HEK293 (cell line): Measurements from ENCODE around the gene ABLIM3.

ENCODE experiments used
- CTCF ChIA-PET: fragments of 350-600 bp; formaldehyde crosslinking; extraction: SDS; loops from one replicate; lab custom pipeline; 2021; ENCODE audit warnings: antibody characterized with exemption; lab: Yijun Ruan, JAX
- POLR2A ChIA-PET: fragments of 300-600 bp; formaldehyde crosslinking; extraction: SDS; loops from one replicate; lab custom pipeline; 2020; ENCODE audit warnings: antibody characterized with exemption, inconsistent platforms; lab: Yijun Ruan, JAX
- H3K27ac ChIP-seq: fragments of 200-500 bp; sonication (Bioruptor generic); 2 replicates; pipeline ENCODE4 v1.5.1; 2014; ENCODE audit warnings: low read depth, low read length, control low read depth, inconsistent platforms; ENCODE audit errors: extremely low read depth
- H3K36me3 ChIP-seq, 2 experiments: fragments of 200-500 bp in 1 of 2; sonication (Bioruptor generic) in 1 of 2; 1 replicate in 1 of 2; 2 replicates in 1 of 2; pipeline ENCODE4 v1.5.1; 2014 to 2017; ENCODE audit warnings: inconsistent platforms in 2 of 2, low read length in 2 of 2; ENCODE audit not compliant: control insufficient read depth in 2 of 2, insufficient read depth in 1 of 2
- H3K4me1 ChIP-seq: fragments of 200-500 bp; sonication (Bioruptor generic); 2 replicates; pipeline ENCODE4 v1.5.1; 2014; ENCODE audit warnings: mild to moderate bottlenecking, low read length, inconsistent platforms; ENCODE audit not compliant: control insufficient read depth, insufficient read depth
- H3K4me3 ChIP-seq: 2 replicates; pipeline ENCODE4 v1.5.1; 2011; ENCODE audit warnings: low read depth, mild to moderate bottlenecking, control low read depth, low read length, moderate library complexity
- H3K9me3 ChIP-seq: fragments of 200-500 bp; sonication (Bioruptor generic); 2 replicates; pipeline ENCODE4 v1.5.1; 2014; ENCODE audit warnings: low read depth, low read length, inconsistent platforms; ENCODE audit not compliant: control insufficient read depth, insufficient read depth
- HOXD13 ChIP-seq: sonication (generic); formaldehyde crosslinking; IDR thresholded peaks from 2 replicates; pipeline ENCODE4 v1.8.0; 2022; ENCODE audit warnings: missing genetic modification reagents, borderline replicate concordance
- KLF17 ChIP-seq: fragments of 450-650 bp; formaldehyde crosslinking; IDR thresholded peaks from 2 replicates; pipeline ENCODE4 v1.5.1; 2016; ENCODE audit warnings: missing biosample characterization, missing genetic modification characterization
- KLF9 ChIP-seq: fragments of 450-650 bp; formaldehyde crosslinking; IDR thresholded peaks from 2 replicates; pipeline ENCODE4 v1.5.1; 2016; ENCODE audit warnings: missing biosample characterization, missing genetic modification characterization, low read depth
- PRDM1 ChIP-seq: fragments of 450-650 bp; formaldehyde crosslinking; IDR thresholded peaks from 2 replicates; pipeline ENCODE4; 2016; ENCODE audit warnings: missing biosample characterization, missing genetic modification characterization
- SETDB1 ChIP-seq: IDR thresholded peaks from one replicate; pipeline ENCODE4 v1.6.1; 2017; ENCODE audit warnings: mild to moderate bottlenecking, low read length, moderate library complexity, mixed read lengths; ENCODE audit not compliant: insufficient read length
- ZBTB20 ChIP-seq: fragments of 450-650 bp; formaldehyde crosslinking; IDR thresholded peaks from 2 replicates; pipeline ENCODE4 v1.5.1; 2016; ENCODE audit warnings: missing biosample characterization, missing genetic modification characterization
- ZEB2 ChIP-seq: fragments of 450-650 bp; formaldehyde crosslinking; IDR thresholded peaks from 2 replicates; pipeline ENCODE4 v1.5.1; 2016; ENCODE audit warnings: missing biosample characterization, missing genetic modification characterization
- ZFHX2 ChIP-seq: fragments of 450-650 bp; formaldehyde crosslinking; conservative IDR thresholded peaks from 2 replicates; pipeline ENCODE4 v1.5.1; 2016; ENCODE audit warnings: missing biosample characterization, missing genetic modification characterization
- ZNF132 ChIP-seq: fragments of 450-650 bp; formaldehyde crosslinking; IDR thresholded peaks from 2 replicates; pipeline ENCODE4 v1.5.1; 2017; ENCODE audit warnings: missing biosample characterization, missing genetic modification characterization, borderline replicate concordance
- ZNF146 ChIP-seq: fragments of 450-650 bp; formaldehyde crosslinking; IDR thresholded peaks from 2 replicates; pipeline ENCODE4 v1.5.1; 2016; ENCODE audit warnings: missing biosample characterization, missing genetic modification characterization
- ZNF155 ChIP-seq: fragments of 450-650 bp; formaldehyde crosslinking; IDR thresholded peaks from 2 replicates; pipeline ENCODE4 v1.5.1; 2016; ENCODE audit warnings: missing biosample characterization, missing genetic modification characterization
- ZNF16 ChIP-seq: fragments of 450-650 bp; formaldehyde crosslinking; IDR thresholded peaks from 2 replicates; pipeline ENCODE4 v1.5.1; 2016; ENCODE audit warnings: low read depth, missing biosample characterization, missing genetic modification characterization
- ZNF169 ChIP-seq: fragments of 450-650 bp; formaldehyde crosslinking; IDR thresholded peaks from 2 replicates; pipeline ENCODE4 v1.5.1; 2016; ENCODE audit warnings: missing biosample characterization, missing genetic modification characterization
- ZNF214 ChIP-seq: fragments of 450-650 bp; formaldehyde crosslinking; IDR thresholded peaks from 2 replicates; pipeline ENCODE4 v1.5.1; 2017; ENCODE audit warnings: missing biosample characterization, mild to moderate bottlenecking, missing genetic modification characterization, borderline replicate concordance
- ZNF274 ChIP-seq, 2 experiments: fragments of 200-500 bp in 1 of 2; fragments of 450-650 bp in 1 of 2; sonication (Bioruptor generic) in 1 of 2; formaldehyde crosslinking in 1 of 2; IDR thresholded peaks; 2 replicates each; pipeline versions ENCODE4 v1.5.1 to v1.6.1; 2014 to 2016; ENCODE audit warnings: borderline replicate concordance in 1 of 2, inconsistent platforms in 1 of 2, low read length in 1 of 2, missing biosample characterization in 1 of 2, missing genetic modification characterization in 1 of 2
- ZNF560 ChIP-seq: fragments of 450-650 bp; formaldehyde crosslinking; IDR thresholded peaks from 2 replicates; pipeline ENCODE4 v1.5.1; 2017; ENCODE audit warnings: missing biosample characterization, missing genetic modification characterization, borderline replicate concordance
- ZNF626 ChIP-seq: fragments of 450-650 bp; sonication (Bioruptor Pico); formaldehyde crosslinking; IDR thresholded peaks from 2 replicates; pipeline ENCODE4 v1.5.1; 2018; ENCODE audit warnings: missing biosample characterization, missing genetic modification characterization, inconsistent platforms
- ZNF837 ChIP-seq: fragments of 450-650 bp; formaldehyde crosslinking; IDR thresholded peaks from 2 replicates; pipeline ENCODE4 v1.5.1; 2016; ENCODE audit warnings: missing biosample characterization, missing genetic modification characterization
- ZSCAN23 ChIP-seq: fragments of 450-650 bp; formaldehyde crosslinking; IDR thresholded peaks from 2 replicates; pipeline ENCODE4 v1.5.1; 2016; ENCODE audit warnings: missing biosample characterization, missing genetic modification characterization
- TF ChIP-seq, protein P1 (sequence below): fragments of 450-650 bp; formaldehyde crosslinking; IDR thresholded peaks from 2 replicates; pipeline ENCODE4 v1.5.1; 2016; ENCODE audit warnings: missing biosample characterization, missing genetic modification characterization
- TF ChIP-seq, protein P2 (sequence below): fragments of 450-650 bp; formaldehyde crosslinking; IDR thresholded peaks from 2 replicates; pipeline ENCODE4 v1.5.1; 2016; ENCODE audit warnings: missing biosample characterization, missing genetic modification characterization

The ABLIM3 gene

DNA sequence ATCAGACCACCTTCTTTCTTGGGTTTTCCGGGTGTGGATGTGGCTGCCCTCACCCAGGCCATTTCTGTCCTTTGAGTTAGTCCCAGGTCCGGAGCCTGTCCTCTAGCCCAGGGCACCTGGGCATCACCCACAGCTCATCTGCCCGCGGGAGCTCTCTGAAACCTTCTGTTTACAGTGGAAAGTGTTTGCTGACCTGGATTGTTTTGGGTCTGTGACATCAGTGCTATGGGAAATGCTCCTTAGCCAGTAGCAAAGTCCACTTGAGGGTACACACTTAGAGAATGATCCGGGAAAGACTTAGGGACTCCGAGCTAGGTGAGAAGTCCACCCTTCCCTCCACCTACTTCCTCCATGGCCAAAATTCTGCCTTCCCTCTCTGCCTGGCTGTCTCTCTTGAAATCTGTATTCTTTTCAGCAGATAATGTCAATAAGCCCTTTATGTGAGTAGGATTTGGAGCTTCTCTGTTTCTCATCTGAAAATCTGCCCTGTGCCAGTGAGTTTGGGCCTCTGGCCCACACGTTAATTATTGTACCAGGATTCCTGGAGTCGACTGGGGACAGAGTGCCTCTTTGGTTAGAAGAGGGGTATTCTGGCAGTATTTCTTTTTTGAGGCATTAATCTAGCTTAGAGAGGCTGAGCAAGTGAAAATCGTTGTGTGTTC, 19.9 kb downstream of the ABLIM3 start:
- Histone ChIP-seq H3K9me3 (no peaks in the 10 kb centered on the region), H3K4me1 (no peaks in the 10 kb centered on the region), H3K4me3 (no peak overlapping the region), H3K36me3 (no peaks in the 10 kb centered on the region), H3K27ac (no peak overlapping the region)
- ChIA-PET CTCF (interaction anchor here (0.7 to 1.5 kb wide), 3 partner anchors 8 to 692 kb away, joined by 3 to 4 read pairs (median 3); partner anchors contain the start of gene ABLIM3), POLR2A (no interaction called here)
- no peak for TF ChIP-seq ZNF214
- TF ChIP-seq KLF9 (tag by site-specific recombination), result no peak
- TF ChIP-seq ZNF169 (tag by site-specific recombination), result no peak
- TF ChIP-seq ZFHX2, result no peak
- TF ChIP-seq PRDM1 (tag by site-specific recombination), result no peak

GRCh38 chr5:149161850-149162249, 20.6 kb downstream of the ABLIM3 start:
- CTCF ChIA-PET, result interaction anchor here (0.7 to 1.5 kb wide), 3 partner anchors 9 to 691 kb away, joined by 3 to 4 read pairs (median 3); partner anchors contain the start of gene ABLIM3
- H3K27ac ChIP-seq, result no peak overlapping the region
- H3K36me3 ChIP-seq, result no peaks in the 10 kb centered on the region
- H3K9me3 ChIP-seq, result no peaks in the 10 kb centered on the region
- H3K4me3 ChIP-seq, result no peak overlapping the region
- no peaks in the 10 kb centered on the region for H3K4me1 ChIP-seq
- TF ChIP-seq ZNF155 (tag by site-specific recombination) (no peak), SETDB1 (no peak), HOXD13 (CRISPR knock-in tag) (no peak), ZNF274 (IDR thresholded peaks at IDR 0.05; ENCODE audit: low read length) (no peak), ZNF274 (tag by site-specific recombination; IDR thresholded peaks at IDR 0.05; ENCODE audit: borderline replicate concordance) (no peak)
- TF ChIP-seq, protein P1, sequence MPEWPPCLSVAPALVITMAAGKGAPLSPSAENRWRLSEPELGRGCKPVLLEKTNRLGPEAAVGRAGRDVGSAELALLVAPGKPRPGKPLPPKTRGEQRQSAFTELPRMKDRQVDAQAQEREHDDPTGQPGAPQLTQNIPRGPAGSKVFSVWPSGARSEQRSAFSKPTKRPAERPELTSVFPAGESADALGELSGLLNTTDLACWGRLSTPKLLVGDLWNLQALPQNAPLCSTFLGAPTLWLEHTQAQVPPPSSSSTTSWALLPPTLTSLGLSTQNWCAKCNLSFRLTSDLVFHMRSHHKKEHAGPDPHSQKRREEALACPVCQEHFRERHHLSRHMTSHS (tag by site-specific recombination), result no peak
- POLR2A ChIA-PET, result no interaction called here

- POLR2A ChIA-PET, result no interaction called here
- Histone ChIP-seq H3K9me3 (no peaks in the 10 kb centered on the region), H3K27ac (no peak overlapping the region), H3K36me3 (no peaks in the 10 kb centered on the region), H3K4me1 (no peaks in the 10 kb centered on the region), H3K4me3 (no peak overlapping the region)
- CTCF ChIA-PET, result interaction anchor here (1.5 kb wide), 1 partner anchor 10 kb away, joined by 4 read pairs; no protein-coding TSS in a partner anchor
- no peak for TF ChIP-seq ZSCAN23 (tag by site-specific recombination)
- TF ChIP-seq ZBTB20 (tag by site-specific recombination), result no peak
- no peak for TF ChIP-seq ZNF626 (tag by site-specific recombination)
- TF ChIP-seq ZNF132 (tag by site-specific recombination), result no peak
- no peak for TF ChIP-seq ZEB2 (tag by site-specific recombination)
- TF ChIP-seq, all 188 proteins: peak for 0
Measured at GRCh38 chr5:149162401-149163084, 21.2 kb downstream of the ABLIM3 start.

DNA sequence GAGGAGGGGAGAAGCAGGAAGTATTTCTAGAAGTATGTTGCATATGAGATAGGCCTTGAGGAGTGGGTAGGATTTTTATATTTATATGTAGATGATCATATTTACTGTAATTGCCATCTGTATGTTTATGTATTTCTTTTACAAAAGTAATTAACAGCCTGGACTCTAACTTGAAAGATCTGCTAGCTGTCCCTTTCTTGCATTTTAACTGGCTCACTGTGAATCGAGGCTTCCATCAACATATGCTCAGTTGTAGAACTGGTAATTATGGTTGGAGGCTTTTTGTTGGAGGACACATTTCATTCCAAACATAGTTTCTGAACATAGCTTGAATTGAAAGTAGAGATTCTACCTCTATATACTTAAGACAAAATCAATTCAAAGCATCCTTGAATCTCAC, 23.4 kb downstream of the ABLIM3 start:
- no peaks in the 10 kb centered on the region for H3K4me1 ChIP-seq
- no peaks in the 10 kb centered on the region for H3K9me3 ChIP-seq
- CTCF ChIA-PET, result interaction anchor here (1.1 to 1.3 kb wide), 2 partner anchors 10 to 23 kb away, joined by 3 to 4 read pairs; partner anchors contain the start of gene ABLIM3
- no peaks in the 10 kb centered on the region for H3K36me3 ChIP-seq
- no peak overlapping the region for H3K4me3 ChIP-seq
- H3K27ac ChIP-seq, result no peak overlapping the region
- POLR2A ChIA-PET, result no interaction called here
- TF ChIP-seq ZNF146 (tag by site-specific recombination) (no peak), ZNF155 (tag by site-specific recombination) (no peak), KLF17 (tag by site-specific recombination) (no peak), ZNF560 (no peak), ZNF837 (tag by site-specific recombination) (no peak), ZNF16 (tag by site-specific recombination) (no peak)
- TF ChIP-seq, protein P2, sequence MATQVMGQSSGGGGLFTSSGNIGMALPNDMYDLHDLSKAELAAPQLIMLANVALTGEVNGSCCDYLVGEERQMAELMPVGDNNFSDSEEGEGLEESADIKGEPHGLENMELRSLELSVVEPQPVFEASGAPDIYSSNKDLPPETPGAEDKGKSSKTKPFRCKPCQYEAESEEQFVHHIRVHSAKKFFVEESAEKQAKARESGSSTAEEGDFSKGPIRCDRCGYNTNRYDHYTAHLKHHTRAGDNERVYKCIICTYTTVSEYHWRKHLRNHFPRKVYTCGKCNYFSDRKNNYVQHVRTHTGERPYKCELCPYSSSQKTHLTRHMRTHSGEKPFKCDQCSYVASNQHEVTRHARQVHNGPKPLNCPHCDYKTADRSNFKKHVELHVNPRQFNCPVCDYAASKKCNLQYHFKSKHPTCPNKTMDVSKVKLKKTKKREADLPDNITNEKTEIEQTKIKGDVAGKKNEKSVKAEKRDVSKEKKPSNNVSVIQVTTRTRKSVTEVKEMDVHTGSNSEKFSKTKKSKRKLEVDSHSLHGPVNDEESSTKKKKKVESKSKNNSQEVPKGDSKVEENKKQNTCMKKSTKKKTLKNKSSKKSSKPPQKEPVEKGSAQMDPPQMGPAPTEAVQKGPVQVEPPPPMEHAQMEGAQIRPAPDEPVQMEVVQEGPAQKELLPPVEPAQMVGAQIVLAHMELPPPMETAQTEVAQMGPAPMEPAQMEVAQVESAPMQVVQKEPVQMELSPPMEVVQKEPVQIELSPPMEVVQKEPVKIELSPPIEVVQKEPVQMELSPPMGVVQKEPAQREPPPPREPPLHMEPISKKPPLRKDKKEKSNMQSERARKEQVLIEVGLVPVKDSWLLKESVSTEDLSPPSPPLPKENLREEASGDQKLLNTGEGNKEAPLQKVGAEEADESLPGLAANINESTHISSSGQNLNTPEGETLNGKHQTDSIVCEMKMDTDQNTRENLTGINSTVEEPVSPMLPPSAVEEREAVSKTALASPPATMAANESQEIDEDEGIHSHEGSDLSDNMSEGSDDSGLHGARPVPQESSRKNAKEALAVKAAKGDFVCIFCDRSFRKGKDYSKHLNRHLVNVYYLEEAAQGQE, result no peak
